Mesendoderm (in vitro differentiated cells): ENCODE data around the gene MGME1.

Source experiments
- DNase-seq: peaks from one replicate; pipeline ENCODE4 v3.0.0; 2013
- H2AK5ac ChIP-seq: 2 replicates; pipeline ENCODE4 v1.6.1; 2013; ENCODE audit warnings: low read length, inconsistent platforms
- H2BK120ac ChIP-seq: 2 replicates; pipeline ENCODE4 v1.6.1; 2013; ENCODE audit warnings: low read depth, mild to moderate bottlenecking, low read length, moderate library complexity, mixed read lengths
- H2BK15ac ChIP-seq: replicated peaks from 2 replicates; pipeline ENCODE4 v1.6.1; 2013; ENCODE audit warnings: low read depth, mild to moderate bottlenecking, moderate library complexity
- H2BK5ac ChIP-seq: 2 replicates; pipeline ENCODE4 v1.6.1; 2013; ENCODE audit warnings: low read length, inconsistent platforms
- H3K18ac ChIP-seq: 2 replicates; pipeline ENCODE4 v1.6.1; 2013; ENCODE audit warnings: mild to moderate bottlenecking, low read length, mixed read lengths
- H3K23ac ChIP-seq: one replicate; pipeline ENCODE4 v1.6.1; 2013; ENCODE audit warnings: low read length
- H3K27ac ChIP-seq: 2 replicates; pipeline ENCODE4 v1.5.1; 2013; ENCODE audit warnings: low read depth, mild to moderate bottlenecking, inconsistent platforms, low read length, moderate library complexity
- H3K27me3 ChIP-seq: 2 replicates; pipeline ENCODE4 v1.6.1; 2013; ENCODE audit warnings: low read length, control low read depth, mild to moderate bottlenecking, inconsistent platforms; ENCODE audit not compliant: insufficient read depth, poor library complexity
- H3K36me3 ChIP-seq: 2 replicates; pipeline ENCODE4 v1.6.1; 2013; ENCODE audit warnings: low read length, inconsistent platforms; ENCODE audit not compliant: control insufficient read depth, insufficient read depth
- H3K4ac ChIP-seq: one replicate; pipeline ENCODE4 v1.6.1; 2013; ENCODE audit warnings: low read depth, mild to moderate bottlenecking, low read length, moderate library complexity
- H3K4me1 ChIP-seq: 2 replicates; pipeline ENCODE4 v1.6.1; 2013; ENCODE audit warnings: low read depth, low read length, inconsistent platforms; ENCODE audit not compliant: control insufficient read depth
- H3K4me2 ChIP-seq: 2 replicates; pipeline ENCODE4 v1.6.1; 2013; ENCODE audit warnings: low read length
- H3K4me3 ChIP-seq: 2 replicates; pipeline ENCODE4 v1.5.1; 2013; ENCODE audit warnings: mild to moderate bottlenecking, low read length
- H3K56ac ChIP-seq: one replicate; pipeline ENCODE4 v1.6.1; 2013; ENCODE audit warnings: low read length
- H3K79me1 ChIP-seq: 2 replicates; pipeline ENCODE4 v1.6.1; 2013; ENCODE audit warnings: low read length, inconsistent platforms
- H3K79me2 ChIP-seq: 2 replicates; pipeline ENCODE4 v1.6.1; 2013; ENCODE audit warnings: mild to moderate bottlenecking, low read length; ENCODE audit not compliant: control insufficient read depth, insufficient read depth
- H3K9ac ChIP-seq: 2 replicates; pipeline ENCODE4 v1.6.1; 2013; ENCODE audit warnings: low read length, inconsistent platforms
- H4K5ac ChIP-seq: one replicate; pipeline ENCODE4 v1.6.1; 2013; ENCODE audit warnings: low read length
- H4K8ac ChIP-seq: one replicate; pipeline ENCODE4 v1.6.1; 2013; ENCODE audit warnings: low read depth, mild to moderate bottlenecking, control low read depth, low read length, moderate library complexity
- WGBS: extraction: QIAGEN DNeasy Blood & Tissue Kit; methylation state at CpG from one replicate; pipeline ENCODE4 v1.1.7; 2013; ENCODE audit warnings: low lambda C conversion rate, missing lambda C conversion rate; ENCODE audit not compliant: insufficient coverage; ENCODE audit errors: extremely low coverage; 5-methylcytosine and 5-hydroxymethylcytosine counted together

Gene MGME1

DNA sequence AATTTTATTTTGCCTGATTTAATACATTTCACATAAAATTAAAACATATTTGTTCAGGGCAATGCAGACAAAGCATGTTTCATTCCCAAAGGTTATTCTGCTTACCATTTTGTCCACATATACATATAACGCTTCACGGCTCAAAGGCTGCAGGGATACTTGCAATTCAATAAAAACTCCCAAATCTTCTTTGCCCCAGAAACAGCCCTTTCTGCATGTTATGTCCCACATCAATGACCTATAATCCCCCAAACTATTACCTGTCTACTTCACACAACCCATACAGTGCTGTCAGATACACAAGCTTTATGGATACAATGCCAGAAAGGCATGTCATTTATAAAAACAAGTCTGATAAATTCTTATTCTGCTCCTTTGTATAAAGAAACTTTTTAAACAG lies 20.4 kb upstream of the MGME1 start:
- Histone ChIP-seq H3K4ac (no peak overlapping the region), H4K5ac (no peak overlapping the region), H4K8ac (no peak overlapping the region), H2BK15ac (no peak overlapping the region), H3K4me1 (no peaks in the 10 kb centered on the region), H2AK5ac (no peak overlapping the region), H3K56ac (no peak overlapping the region), H3K27ac (no peak overlapping the region), H3K23ac (no peak overlapping the region), H2BK120ac (no peak overlapping the region), H2BK5ac (no peak overlapping the region), H3K27me3 (no peaks in the 10 kb centered on the region), H3K79me2 (peaks cover 48% of the 10 kb centered on the region), H3K4me3 (no peak overlapping the region), H3K4me2 (no peak overlapping the region), H3K9ac (no peak overlapping the region), H3K18ac (no peak overlapping the region), H3K79me1 (peaks cover 15% of the 10 kb centered on the region), H3K36me3 (peaks cover 38% of the 10 kb centered on the region)
- DNase-seq: no peak
- no CpG with 5 or more reads among the region's 2 CpGs for WGBS

DNA sequence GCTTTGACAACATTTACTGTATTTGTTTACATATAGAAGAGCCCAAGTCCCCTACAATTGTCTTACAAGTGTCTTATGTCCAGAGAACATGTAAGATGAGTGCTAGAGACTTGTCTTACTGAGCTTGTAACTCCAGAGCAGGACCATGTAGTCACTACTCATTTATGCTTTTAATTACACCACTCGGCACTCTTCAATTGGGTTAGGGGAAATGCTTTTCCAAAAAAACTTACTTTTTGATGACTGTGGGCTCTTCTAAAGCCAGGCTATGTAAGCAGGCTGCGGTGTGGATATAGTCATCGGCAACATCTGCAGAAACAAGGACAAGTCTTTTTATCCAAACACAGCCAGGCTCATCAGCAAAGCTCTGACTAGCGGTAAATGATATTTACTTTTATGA lies 18.9 kb upstream of the MGME1 start:
- Histone ChIP-seq H2BK120ac (no peak overlapping the region), H3K36me3 (peaks cover 41% of the 10 kb centered on the region), H3K18ac (no peak overlapping the region), H2BK15ac (no peak overlapping the region), H3K27ac (no peak overlapping the region), H3K4me3 (no peak overlapping the region), H3K27me3 (no peaks in the 10 kb centered on the region), H3K23ac (no peak overlapping the region), H3K79me2 (peaks cover 60% of the 10 kb centered on the region), H3K4ac (no peak overlapping the region), H3K79me1 (peaks cover 14% of the 10 kb centered on the region), H4K8ac (no peak overlapping the region), H4K5ac (no peak overlapping the region), H2BK5ac (no peak overlapping the region), H2AK5ac (no peak overlapping the region), H3K4me2 (no peak overlapping the region), H3K9ac (no peak overlapping the region), H3K56ac (no peak overlapping the region), H3K4me1 (no peaks in the 10 kb centered on the region)
- no CpG with 5 or more reads among the region's 4 CpGs for WGBS
- no peak for DNase-seq

DNA sequence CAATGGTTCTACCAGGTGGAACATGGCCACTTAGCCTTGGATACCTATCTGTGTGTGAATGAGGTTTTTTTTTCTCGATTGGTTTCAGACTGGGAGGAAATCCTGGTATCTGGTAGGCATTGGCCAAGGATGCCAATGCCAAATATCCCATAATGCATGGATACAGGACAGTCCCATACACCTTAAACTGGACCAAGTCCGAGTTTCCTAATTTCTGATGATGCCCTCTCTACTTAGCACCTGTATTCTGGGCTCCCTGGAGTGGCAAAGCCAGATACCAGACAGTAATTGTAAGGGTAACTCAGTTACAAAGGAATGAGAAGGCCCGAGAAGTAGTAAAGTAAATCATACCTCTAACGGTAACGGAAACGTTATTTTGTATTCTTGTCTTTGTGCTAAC lies 18.1 kb upstream of the MGME1 start:
- H3K27ac ChIP-seq: no peak overlapping the region
- no peak overlapping the region for H4K5ac ChIP-seq
- H3K23ac ChIP-seq: no peak overlapping the region
- H4K8ac ChIP-seq: peak overlapping the region; percentile 28
- H2AK5ac ChIP-seq: no peak overlapping the region
- H3K79me2 ChIP-seq: peaks cover 65% of the 10 kb centered on the region
- no peak overlapping the region for H3K18ac ChIP-seq
- no peak overlapping the region for H3K4me2 ChIP-seq
- H3K56ac ChIP-seq: no peak overlapping the region
- no peak overlapping the region for H3K4me3 ChIP-seq
- no peak overlapping the region for H2BK120ac ChIP-seq
- no CpG with 5 or more reads among the region's 6 CpGs for WGBS
- no peak overlapping the region for H3K4ac ChIP-seq
- no peaks in the 10 kb centered on the region for H3K27me3 ChIP-seq
- no peak overlapping the region for H2BK15ac ChIP-seq
- no peaks in the 10 kb centered on the region for H3K4me1 ChIP-seq
- DNase-seq: no peak
- H3K79me1 ChIP-seq: peaks cover 14% of the 10 kb centered on the region
- H3K36me3 ChIP-seq: peaks cover 39% of the 10 kb centered on the region
- no peak overlapping the region for H3K9ac ChIP-seq
- no peak overlapping the region for H2BK5ac ChIP-seq

DNA sequence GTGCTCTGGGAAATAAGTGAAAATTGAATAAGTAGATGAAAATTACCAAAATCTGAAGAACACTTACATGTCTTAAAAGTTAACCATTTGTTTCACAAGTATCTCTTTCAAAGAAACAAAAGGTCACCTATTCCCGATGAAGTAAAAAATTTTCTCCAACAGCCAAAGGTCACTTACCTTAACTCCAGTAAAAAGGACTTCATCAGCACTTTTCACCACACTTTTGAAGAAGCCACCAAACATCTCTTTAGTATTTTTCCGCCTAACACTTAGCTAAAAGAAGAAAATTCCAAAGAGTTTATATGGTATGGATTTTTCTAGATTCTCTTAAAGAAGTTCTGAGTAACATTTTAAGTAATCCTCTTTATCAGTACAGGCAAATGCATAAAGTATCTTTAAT lies 17.5 kb upstream of the MGME1 start:
- no peak overlapping the region for H3K4me2 ChIP-seq
- DNase-seq: no peak
- peaks cover 68% of the 10 kb centered on the region for H3K79me2 ChIP-seq
- no peak overlapping the region for H3K56ac ChIP-seq
- no peak overlapping the region for H2BK120ac ChIP-seq
- peaks cover 12% of the 10 kb centered on the region for H3K79me1 ChIP-seq
- H4K5ac ChIP-seq: no peak overlapping the region
- H3K27ac ChIP-seq: no peak overlapping the region
- no peak overlapping the region for H2BK15ac ChIP-seq
- H3K9ac ChIP-seq: no peak overlapping the region
- H2BK5ac ChIP-seq: no peak overlapping the region
- no peak overlapping the region for H2AK5ac ChIP-seq
- no peak overlapping the region for H4K8ac ChIP-seq
- no peak overlapping the region for H3K4ac ChIP-seq
- no peaks in the 10 kb centered on the region for H3K4me1 ChIP-seq
- WGBS: no CpG with 5 or more reads among the region's 2 CpGs
- no peak overlapping the region for H3K23ac ChIP-seq
- H3K36me3 ChIP-seq: peaks cover 36% of the 10 kb centered on the region
- no peak overlapping the region for H3K18ac ChIP-seq
- no peaks in the 10 kb centered on the region for H3K27me3 ChIP-seq
- H3K4me3 ChIP-seq: no peak overlapping the region

DNA sequence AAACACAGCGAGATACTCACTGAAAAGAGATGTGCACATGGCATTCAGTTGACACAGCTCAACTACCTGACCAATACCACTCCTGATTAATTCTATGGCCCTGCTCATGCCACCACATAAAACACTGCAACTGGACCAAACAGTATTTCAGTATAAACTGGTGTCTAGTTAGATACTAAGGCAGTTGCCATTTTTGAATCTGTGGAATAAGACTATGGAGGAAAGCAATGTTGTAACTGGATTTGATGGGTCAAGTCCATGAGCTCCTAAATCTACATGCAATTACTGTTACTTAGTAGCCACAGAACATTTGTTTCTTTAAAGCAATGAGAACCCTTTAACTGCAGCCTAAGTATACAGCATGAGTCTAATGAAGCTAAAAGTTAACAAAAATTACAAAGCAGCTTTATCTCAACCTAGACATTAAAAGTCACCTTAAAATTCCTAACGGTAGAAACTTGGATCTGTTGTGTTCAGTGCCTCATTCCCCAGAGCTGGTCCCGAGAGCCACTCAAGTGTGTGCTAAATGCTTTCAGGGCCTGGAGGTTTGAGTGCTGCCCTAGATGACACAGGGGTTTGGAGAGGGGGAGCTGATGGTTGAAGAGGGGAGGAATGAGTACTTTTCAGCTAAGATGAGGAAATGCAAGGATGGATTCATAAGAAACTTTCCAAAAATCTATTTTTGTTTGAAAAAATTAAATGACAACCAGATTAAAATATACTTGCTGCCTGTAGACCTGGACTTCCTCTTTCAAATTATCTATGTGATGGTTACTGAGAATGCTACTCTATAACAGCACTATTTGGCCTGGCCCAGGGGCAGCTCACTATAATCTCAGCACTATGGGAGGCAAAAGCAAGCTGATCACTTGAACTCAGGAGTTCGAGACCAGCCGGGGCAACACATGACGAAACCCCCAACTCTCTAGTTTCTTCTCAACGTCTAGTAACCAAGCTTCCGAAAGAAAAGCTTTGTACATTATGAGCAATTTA lies 15.8 kb upstream of the MGME1 start:
- Histone ChIP-seq H3K4me1 (no peaks in the 10 kb centered on the region), H3K27ac (no peak overlapping the region), H4K8ac (no peak overlapping the region), H4K5ac (no peak overlapping the region), H2AK5ac (no peak overlapping the region), H3K9ac (no peak overlapping the region), H3K36me3 (peaks cover 30% of the 10 kb centered on the region), H3K79me2 (peaks cover 78% of the 10 kb centered on the region), H3K18ac (no peak overlapping the region), H3K23ac (no peak overlapping the region), H3K56ac (no peak overlapping the region), H3K79me1 (peaks cover 9% of the 10 kb centered on the region), H2BK5ac (no peak overlapping the region), H3K4ac (no peak overlapping the region), H2BK15ac (no peak overlapping the region), H3K4me3 (no peak overlapping the region), H3K4me2 (no peak overlapping the region), H3K27me3 (no peaks in the 10 kb centered on the region), H2BK120ac (no peak overlapping the region)
- DNase-seq: no peak
- WGBS: no CpG with 5 or more reads among the region's 8 CpGs
